Coronary artery (tissue), 2 donors: ENCODE results near the gene DPM3.
A peak's percentile ranks its signal among the peaks of the same experiment; 100 is the strongest.

Experiments used
- DNase-seq: peaks from one replicate; pipeline ENCODE4 v3.0.0-alpha.2; 2017; ENCODE audit warnings: low spot score
- H3K27ac ChIP-seq, 2 donors: fragments of 200-600 bp; sonication (generic); one replicate each; pipeline ENCODE4 v1.5.1; 2016 to 2019
- H3K4me3 ChIP-seq: fragments of 200-600 bp; sonication (generic); 2 replicates; pipeline ENCODE4 v1.5.1; 2016; ENCODE audit warnings: mild to moderate bottlenecking, moderate library complexity
- TF ChIP-seq, protein P1 (sequence below): fragments of 200-600 bp; sonication (generic); IDR thresholded peaks from one replicate; pipeline ENCODE4 v1.5.1; 2019; ENCODE audit warnings: antibody characterized with exemption

DPM3 gene

DNA sequence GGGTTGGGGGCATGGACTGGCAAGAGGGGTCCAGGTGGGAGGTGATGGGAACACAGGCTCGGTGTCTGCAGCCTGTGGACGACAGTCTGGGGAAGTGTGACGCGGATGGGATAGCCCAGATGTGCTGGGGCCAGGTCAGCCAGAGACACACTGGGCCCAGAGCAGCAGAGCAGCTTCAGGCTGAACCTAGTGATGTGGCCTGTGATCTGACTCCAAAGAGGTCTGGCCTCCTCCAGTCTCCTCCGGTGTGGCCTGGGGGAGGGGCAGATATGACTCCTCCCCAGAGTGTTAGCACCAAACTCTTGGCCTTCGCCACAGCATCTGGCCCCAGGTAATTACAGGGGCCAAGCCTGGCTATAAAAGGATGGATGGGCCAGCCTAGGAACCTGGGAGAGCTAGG, 48.2 kb downstream of the DPM3 start:
- TF ChIP-seq, protein P1, sequence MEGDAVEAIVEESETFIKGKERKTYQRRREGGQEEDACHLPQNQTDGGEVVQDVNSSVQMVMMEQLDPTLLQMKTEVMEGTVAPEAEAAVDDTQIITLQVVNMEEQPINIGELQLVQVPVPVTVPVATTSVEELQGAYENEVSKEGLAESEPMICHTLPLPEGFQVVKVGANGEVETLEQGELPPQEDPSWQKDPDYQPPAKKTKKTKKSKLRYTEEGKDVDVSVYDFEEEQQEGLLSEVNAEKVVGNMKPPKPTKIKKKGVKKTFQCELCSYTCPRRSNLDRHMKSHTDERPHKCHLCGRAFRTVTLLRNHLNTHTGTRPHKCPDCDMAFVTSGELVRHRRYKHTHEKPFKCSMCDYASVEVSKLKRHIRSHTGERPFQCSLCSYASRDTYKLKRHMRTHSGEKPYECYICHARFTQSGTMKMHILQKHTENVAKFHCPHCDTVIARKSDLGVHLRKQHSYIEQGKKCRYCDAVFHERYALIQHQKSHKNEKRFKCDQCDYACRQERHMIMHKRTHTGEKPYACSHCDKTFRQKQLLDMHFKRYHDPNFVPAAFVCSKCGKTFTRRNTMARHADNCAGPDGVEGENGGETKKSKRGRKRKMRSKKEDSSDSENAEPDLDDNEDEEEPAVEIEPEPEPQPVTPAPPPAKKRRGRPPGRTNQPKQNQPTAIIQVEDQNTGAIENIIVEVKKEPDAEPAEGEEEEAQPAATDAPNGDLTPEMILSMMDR = no peak

DNA sequence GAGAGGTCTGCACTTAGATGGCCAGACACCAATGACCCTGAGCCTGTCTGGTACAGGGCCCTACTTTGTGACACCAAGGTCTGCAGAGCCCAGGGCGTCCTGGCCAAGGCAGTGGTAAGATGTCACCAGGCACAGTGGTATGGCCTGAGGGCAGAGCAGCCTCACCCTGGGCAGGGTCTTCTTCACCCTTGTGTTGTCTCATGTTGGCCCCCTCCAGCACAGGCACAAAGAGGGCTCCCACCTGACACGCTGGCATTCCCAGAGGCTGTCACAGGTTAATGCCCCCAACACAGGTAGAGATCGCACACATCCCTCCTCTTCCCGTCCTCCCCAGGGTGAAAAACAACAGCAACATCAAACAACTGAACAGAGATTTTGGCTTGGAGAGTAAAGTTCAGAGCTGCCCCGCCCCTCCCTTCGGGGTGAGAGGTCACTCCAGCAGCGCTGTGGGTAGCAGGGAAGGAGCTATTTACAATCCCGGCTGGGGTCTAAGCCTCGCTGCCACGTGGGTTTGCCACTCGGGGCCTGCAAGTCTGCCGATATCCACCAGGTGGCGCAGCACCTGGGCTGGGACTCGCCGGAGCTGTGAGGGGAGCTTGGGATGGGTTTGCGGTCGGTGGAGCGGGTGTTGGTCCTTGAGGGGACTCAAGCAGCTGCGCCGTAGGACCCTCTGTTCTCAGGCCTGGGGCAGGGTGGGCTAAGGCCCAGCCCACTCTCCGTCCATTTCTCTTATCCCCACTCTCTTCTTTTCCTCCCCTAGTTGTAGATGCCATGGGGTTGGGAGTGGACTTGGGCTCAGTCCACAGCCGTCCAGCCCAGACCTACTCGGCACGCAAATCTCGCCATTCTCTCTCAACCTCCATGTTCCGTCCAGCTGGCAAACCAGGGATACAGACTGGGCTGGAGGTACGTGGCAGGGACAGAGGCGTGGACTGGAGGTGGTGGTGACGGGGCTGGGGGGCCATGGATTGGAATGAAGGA, 49.0 kb downstream of the DPM3 start:
- Histone ChIP-seq H3K4me3 (no peak overlapping the region), H3K27ac (no peak overlapping the region)
- TF ChIP-seq, protein P1 = peak; percentile 96
- DNase-seq = peak; percentile 83

More for the DNA sequence above, 48.2 kb downstream of the DPM3 start:
- no peak overlapping the region for H3K4me3 ChIP-seq
- no peak for DNase-seq
- H3K27ac ChIP-seq = no peak overlapping the region
